Measurements from ENCODE around the gene ADGRG2. TPM values are rescaled to one million over a fixed set of nuclear protein-coding genes. Genes with fewer than 3 reads are reported as not detected.

The ADGRG2 gene
- total RNA-seq, 2 donors from 2014 or later: 0.10 to 0.24 TPM

DNA sequence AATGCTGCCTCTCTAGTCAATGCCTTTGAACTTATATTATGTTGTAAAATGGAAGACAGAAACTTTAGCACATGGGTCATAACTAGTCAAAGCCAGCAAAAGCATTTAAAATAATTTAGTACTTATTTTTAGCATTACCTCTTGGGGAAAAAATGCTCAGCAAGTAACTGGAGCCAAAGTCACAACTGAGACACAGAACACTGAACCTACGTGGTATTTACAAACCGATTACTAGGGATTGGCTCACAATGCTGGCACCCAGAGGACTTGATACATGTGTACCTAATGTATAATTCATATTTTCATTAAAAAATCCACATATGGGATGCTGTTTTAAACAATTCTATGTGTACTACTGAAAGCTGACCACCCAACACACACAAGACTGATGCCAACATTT is 176.8 kb downstream of the ADGRG2 start:
- intact Hi-C loops (cut with DNase I): no loop called here
- Histone ChIP-seq H3K4me3 (no peak overlapping the region), H3K9me3 (no peaks in the 10 kb centered on the region), H3K9ac (ENCODE audit: low read depth in 2 of 2, low read length in 2 of 2) (no peak overlapping the region), H3K27ac (no peak overlapping the region), H3K36me3 (no peaks in the 10 kb centered on the region), H3K4me1 (no peaks in the 10 kb centered on the region), H3K27me3 (no peaks in the 10 kb centered on the region)
- TF ChIP-seq CTCF (IDR thresholded peaks at IDR 0.05): no peak
- no peak for DNase-seq

GRCh38 chrX:18944482-18944881 is 177.8 kb downstream of the ADGRG2 start:
- no peak for DNase-seq
- Histone ChIP-seq H3K27ac (no peak overlapping the region), H3K4me1 (no peaks in the 10 kb centered on the region), H3K27me3 (no peaks in the 10 kb centered on the region), H3K9ac (ENCODE audit: low read depth in 2 of 2, low read length in 2 of 2) (no peak overlapping the region), H3K4me3 (no peak overlapping the region), H3K36me3 (no peaks in the 10 kb centered on the region), H3K9me3 (no peaks in the 10 kb centered on the region)
- no peak for TF ChIP-seq CTCF (IDR thresholded peaks at IDR 0.05)
- intact Hi-C loops (cut with DNase I): no loop called here

DNA sequence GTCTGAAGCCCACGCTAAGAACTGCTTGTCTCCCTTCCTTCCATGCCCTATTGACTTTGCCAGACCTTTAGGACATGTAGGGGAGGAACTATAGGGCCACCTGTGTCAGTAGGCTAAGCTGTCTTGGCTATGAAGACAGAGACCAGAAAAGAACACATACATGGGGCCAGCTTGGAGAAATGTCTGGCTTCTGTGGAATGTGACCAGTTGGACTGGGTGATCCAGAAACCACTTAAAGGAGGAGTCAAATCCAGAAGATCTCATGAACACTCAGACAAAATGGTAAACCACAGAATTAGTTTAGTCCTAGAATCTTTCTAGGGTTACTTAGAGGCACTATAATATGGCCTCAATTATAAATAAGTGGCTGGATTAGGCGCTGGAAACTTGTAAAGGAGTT is 180.4 kb downstream of the ADGRG2 start:
- Histone ChIP-seq H3K27ac (no peak overlapping the region), H3K36me3 (no peaks in the 10 kb centered on the region), H3K9ac (ENCODE audit: low read depth in 2 of 2, low read length in 2 of 2) (no peak overlapping the region), H3K4me3 (no peak overlapping the region), H3K9me3 (no peaks in the 10 kb centered on the region), H3K4me1 (no peaks in the 10 kb centered on the region), H3K27me3 (no peaks in the 10 kb centered on the region)
- intact Hi-C loops (cut with DNase I): no loop called here
- DNase-seq: no peak
- TF ChIP-seq CTCF (IDR thresholded peaks at IDR 0.05): no peak

Other genes starting within 250 kb of the ADGRG2 start
- gene PHKA2, start 138.4 kb downstream of the ADGRG2 start, total RNA-seq: 10 to 100 TPM; 22.8 to 38.6 TPM
- 100 to 1,000 TPM; 374 to 378 TPM for gene PDHA1, start 221.5 kb upstream of the ADGRG2 start, total RNA-seq